HG03457 (cell line): ENCODE measurements around the gene WEE2.
"Not testable (repeated sequence)": the region's sequence is repeated elsewhere in the genome, so short reads cannot be mapped to it uniquely, and the experiment has no call there.

Experiments
- ATAC-seq: cut with Tn5 transposase; IDR thresholded peaks from one replicate; pipeline ENCODE4 v1.9.1; 2021; ENCODE audit warnings: moderate number of reproducible peaks; ENCODE audit not compliant: unreplicated experiment

Gene WEE2

GRCh38 chr7:141712603-141713255, 4.6 kb downstream of the WEE2 start:
- no peak for ATAC-seq

- no peak for ATAC-seq
Observed at GRCh38 chr7:141713890-141714289, 5.7 kb downstream of the WEE2 start.

DNA sequence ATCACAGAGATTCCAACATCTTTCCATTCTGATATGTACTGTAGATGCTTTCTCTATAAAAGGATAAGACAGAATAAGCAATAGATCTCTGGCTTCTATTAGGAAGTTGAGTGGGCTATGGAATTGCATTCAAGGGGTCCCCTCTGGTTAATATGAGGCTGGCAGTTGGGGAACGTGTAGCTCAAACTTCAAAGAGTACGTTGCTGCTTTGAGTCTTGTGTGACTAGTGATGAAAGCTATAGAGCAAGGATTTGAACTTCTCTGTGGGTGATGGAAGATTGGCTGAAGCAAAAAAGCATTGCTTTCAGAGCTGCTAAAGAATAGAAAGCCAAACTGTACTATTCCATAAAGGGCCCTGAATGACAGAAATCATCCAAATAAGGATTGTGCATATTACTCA, 6.4 kb downstream of the WEE2 start:
- no peak for ATAC-seq

- ATAC-seq: no peak
Observed at GRCh38 chr7:141715018-141715417, 6.9 kb downstream of the WEE2 start.

GRCh38 chr7:141715794-141716689, 7.9 kb downstream of the WEE2 start:
- ATAC-seq: no peak

DNA sequence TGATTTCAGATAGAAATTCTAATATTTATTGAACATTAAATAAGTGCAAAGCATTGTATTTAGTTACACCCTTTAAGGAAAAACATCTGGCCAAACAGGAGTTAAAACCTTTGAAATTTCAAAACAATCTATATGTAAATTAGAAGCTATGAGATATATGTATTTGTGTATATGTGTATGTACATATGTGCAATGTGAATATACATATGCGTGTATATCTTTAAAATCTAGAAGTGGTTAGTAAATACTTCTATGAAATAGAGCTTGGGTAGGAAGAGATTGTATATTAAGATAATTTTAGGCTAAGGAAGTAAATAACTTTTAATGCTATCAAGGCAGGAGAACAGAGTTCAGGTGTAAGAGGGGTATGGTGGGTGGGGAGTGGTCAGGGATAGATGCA, 9.3 kb downstream of the WEE2 start:
- ATAC-seq: no peak

DNA sequence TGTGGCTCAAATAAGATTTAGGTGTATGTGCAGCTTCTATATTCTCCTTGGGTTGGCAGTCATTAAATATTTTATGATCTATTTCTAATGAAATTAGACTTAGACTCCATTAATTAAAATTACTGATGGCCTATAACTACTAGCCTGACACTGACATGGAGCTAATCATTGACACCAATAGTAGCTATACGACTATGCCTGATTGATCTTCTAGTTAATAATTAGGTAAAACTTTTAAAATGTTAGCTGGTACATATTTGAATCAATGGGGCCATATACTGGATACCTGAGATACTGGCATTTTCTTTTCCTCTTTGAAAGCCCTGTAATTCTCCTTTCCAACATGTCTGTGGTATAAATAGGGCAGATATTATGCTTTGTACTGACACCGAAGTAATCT, 14.4 kb downstream of the WEE2 start:
- no peak for ATAC-seq

- ATAC-seq: no peak
Observed at GRCh38 chr7:141729020-141729419, 20.9 kb downstream of the WEE2 start.

- ATAC-seq: no peak
Observed at GRCh38 chr7:141731476-141732149, 23.5 kb downstream of the WEE2 start.

GRCh38 chr7:141737118-141737835, 29.1 kb downstream of the WEE2 start:
- no peak for ATAC-seq

GRCh38 chr7:141737836-141738591, 29.9 kb downstream of the WEE2 start, which contains the start of gene SSBP1:
TSS of gene SSBP1 (plus strand) at chr7:141738358. CDS start at chr7:141739167, 809 bp downstream.
- ATAC-seq: peak; percentile 77

GRCh38 chr7:141738592-141739013, 30.4 kb downstream of the WEE2 start:
- peak; percentile 31 for ATAC-seq

GRCh38 chr7:141739250-141739649, 31.1 kb downstream of the WEE2 start:
- no peak for ATAC-seq

DNA sequence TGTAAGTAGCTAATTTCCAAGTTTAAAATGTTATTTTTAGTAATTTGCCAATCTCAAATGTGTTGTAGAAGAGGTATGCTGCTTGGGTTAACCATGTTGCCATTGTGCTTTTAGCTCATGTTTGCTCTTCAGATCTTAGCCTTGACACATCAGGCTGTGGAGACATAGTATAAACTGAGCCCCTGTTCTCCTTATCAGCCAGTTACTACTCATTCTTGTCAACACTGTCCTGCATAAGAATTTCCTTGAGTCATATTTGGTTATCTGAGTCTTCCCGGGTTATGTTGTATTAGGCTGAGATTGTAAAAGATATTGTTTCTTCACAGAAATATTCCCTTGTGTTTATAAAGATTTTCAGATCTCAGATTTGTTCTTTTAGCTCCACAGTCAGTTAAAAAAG, 34.1 kb downstream of the WEE2 start:
- ATAC-seq: no peak

DNA sequence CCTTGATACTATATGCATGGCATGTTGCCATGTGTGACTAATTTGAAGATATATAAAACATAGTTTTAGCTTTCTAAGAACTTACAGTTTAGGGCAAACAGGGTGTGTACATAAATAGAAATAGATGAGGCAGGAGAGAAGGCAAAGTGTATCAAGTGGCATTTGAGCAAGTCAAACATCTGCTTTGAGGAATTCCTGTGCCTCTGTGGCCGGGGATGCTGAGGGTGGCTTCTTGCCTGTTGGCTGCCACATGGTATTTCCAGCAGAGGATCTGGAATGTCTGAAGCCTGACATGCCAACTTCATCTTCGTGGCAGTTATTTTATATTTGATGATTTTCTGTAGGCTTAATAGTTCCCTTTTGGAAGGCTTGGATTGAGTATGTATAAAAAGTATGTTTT, 36.0 kb downstream of the WEE2 start:
- no peak for ATAC-seq

- no peak for ATAC-seq
Observed at GRCh38 chr7:141748396-141748795, 40.2 kb downstream of the WEE2 start.

DNA sequence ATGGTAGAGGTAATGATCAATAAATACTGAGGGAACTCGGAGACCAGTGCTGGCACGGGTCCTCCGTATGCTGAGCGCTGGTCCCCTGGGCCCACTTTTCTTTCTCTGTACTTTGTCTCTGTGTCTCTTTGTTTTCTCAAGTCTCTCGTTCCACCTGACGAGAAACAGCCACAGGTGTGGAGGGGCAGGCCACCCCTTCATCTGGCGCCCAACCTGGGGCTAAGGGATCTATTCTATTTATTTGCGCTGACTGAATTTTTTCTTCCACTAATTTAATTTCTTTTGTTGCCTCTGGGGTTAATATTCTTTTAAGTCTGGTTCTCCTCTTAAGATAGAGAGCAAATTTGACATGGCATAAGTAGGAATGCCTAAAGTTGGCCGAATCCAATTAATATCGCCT, 43.8 kb downstream of the WEE2 start:
- not testable (repeated sequence) for ATAC-seq

DNA sequence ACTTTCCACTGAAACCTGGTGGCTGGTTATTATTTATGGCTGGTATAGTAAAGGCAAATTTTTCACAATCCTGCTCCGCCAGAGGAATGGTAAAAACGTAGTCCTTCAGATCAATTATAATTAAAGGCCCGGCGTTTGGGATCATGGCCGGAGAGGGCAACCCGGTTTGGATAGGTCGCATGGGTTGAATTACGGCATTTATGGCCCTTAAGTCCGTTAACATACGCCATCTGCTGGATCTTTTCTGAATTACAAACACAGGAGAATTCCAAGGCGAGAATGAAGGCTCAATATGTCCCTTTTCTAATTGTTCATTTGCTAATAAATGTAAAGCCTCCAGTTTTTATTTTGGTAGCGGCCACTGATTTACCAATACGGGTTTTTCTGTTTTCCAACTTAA, 44.5 kb downstream of the WEE2 start:
- ATAC-seq: no peak

- ATAC-seq: no peak
Observed at GRCh38 chr7:141754939-141755338, 46.8 kb downstream of the WEE2 start.

DNA sequence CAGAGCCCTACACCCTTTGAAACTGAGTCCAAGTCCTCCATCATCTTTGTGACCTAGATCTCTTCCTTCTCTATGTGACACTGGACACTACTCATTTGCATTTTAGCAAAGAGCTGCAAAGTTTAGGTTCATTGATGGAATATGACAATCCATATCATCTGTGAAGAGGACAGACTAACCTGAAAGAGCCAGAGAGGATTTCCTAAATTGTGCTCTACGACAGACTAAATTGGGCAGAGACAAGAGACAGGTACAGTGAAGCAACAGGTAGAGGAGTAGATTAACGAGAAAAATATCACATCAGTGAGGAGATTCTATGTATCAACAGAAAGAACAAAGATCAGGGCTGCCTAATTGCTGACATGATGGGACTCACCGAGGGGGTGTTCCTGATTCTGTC, 55.6 kb downstream of the WEE2 start, which contains the start of gene TAS2R3:
Gene TAS2R3, plus strand, starts transcription at position 301 of the 400 bp plus-strand sequence. Its CDS starts 62 bp downstream, at position 363.
- no peak for ATAC-seq
